OCI-LY1 (cell line): Measurements from ENCODE around the gene TNFRSF12A.

ENCODE experiments used
- EZH2 ChIP-seq: fragments of 200-600 bp; sonication (generic), shearing (Covaris generic); IDR thresholded peaks from 2 replicates; pipeline ENCODE4 v1.8.0; 2017; ENCODE audit warnings: borderline replicate concordance, mixed run types, mild to moderate bottlenecking, antibody characterized with exemption, low read length, moderate library complexity, mixed read lengths
- TF ChIP-seq, protein P1 (sequence below): fragments of 200-600 bp; sonication (generic), shearing (Covaris generic); IDR thresholded peaks from 2 replicates; pipeline ENCODE4 v1.5.1; 2017; ENCODE audit warnings: mild to moderate bottlenecking, antibody characterized with exemption, low read length, moderate library complexity, mixed read lengths

DNA sequence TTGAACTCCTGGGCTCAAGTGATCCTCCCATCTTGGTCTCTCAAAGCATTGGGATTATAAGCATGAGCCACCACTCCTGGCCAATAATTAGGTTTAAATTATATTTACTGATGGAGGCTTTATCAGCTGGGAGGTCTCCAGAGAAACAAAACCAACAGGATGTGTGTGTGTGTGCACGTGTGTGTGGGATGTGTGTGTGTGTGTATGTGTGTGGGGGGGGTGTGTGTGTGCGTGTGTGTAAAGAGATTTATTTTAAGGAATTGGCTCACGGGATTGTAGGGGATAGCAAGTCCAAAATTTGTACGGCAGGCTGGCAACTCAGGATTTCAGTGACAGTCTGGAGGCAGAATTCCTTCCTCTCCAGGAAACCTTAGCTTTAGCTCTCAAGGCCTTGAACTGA, 30.8 kb downstream of the TNFRSF12A start:
- TF ChIP-seq, protein P1, sequence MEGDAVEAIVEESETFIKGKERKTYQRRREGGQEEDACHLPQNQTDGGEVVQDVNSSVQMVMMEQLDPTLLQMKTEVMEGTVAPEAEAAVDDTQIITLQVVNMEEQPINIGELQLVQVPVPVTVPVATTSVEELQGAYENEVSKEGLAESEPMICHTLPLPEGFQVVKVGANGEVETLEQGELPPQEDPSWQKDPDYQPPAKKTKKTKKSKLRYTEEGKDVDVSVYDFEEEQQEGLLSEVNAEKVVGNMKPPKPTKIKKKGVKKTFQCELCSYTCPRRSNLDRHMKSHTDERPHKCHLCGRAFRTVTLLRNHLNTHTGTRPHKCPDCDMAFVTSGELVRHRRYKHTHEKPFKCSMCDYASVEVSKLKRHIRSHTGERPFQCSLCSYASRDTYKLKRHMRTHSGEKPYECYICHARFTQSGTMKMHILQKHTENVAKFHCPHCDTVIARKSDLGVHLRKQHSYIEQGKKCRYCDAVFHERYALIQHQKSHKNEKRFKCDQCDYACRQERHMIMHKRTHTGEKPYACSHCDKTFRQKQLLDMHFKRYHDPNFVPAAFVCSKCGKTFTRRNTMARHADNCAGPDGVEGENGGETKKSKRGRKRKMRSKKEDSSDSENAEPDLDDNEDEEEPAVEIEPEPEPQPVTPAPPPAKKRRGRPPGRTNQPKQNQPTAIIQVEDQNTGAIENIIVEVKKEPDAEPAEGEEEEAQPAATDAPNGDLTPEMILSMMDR: no peak
- no peak for TF ChIP-seq EZH2
